DMS114 treated with DMSO at 0.1 percent for 48 hours (cell line): ENCODE data around the gene PDE4D.
"Not testable (repeated sequence)": the region's sequence is repeated elsewhere in the genome, so short reads cannot be mapped to it uniquely, and the experiment has no call there.

Experiments
- DNase-seq: peaks from one replicate; lab custom pipeline; 2025; ENCODE audit not compliant: unreplicated experiment; lab: John Stamatoyannopoulos, UW

PDE4D gene

GRCh38 chr5:59769832-59770231 is 123.7 kb downstream of the PDE4D start:
- DNase-seq, result no peak

- DNase-seq, result no peak
Measured at GRCh38 chr5:59769041-59769360, 124.5 kb downstream of the PDE4D start.

- DNase-seq, result peak; percentile 79
Measured at GRCh38 chr5:59768152-59769040, 125.1 kb downstream of the PDE4D start.

GRCh38 chr5:59767681-59768151 is 125.8 kb downstream of the PDE4D start:
- peak; percentile 66 for DNase-seq

- DNase-seq, result no peak
Measured at GRCh38 chr5:59767211-59767605, 126.3 kb downstream of the PDE4D start.

GRCh38 chr5:59766427-59767210 is 126.9 kb downstream of the PDE4D start:
- DNase-seq, result no peak

- no peak for DNase-seq
Measured at GRCh38 chr5:59765446-59765845, 128.1 kb downstream of the PDE4D start.

- no peak for DNase-seq
Measured at GRCh38 chr5:59764361-59764760, 129.2 kb downstream of the PDE4D start.

- DNase-seq, result no peak
Measured at GRCh38 chr5:59763541-59763940, 130.0 kb downstream of the PDE4D start.

GRCh38 chr5:59762232-59762631 is 131.3 kb downstream of the PDE4D start:
- DNase-seq, result not testable (repeated sequence)

GRCh38 chr5:59760785-59761348 is 132.7 kb downstream of the PDE4D start:
- DNase-seq, result no peak

GRCh38 chr5:59759600-59760351 is 133.8 kb downstream of the PDE4D start:
- no peak for DNase-seq

- no peak for DNase-seq
Measured at GRCh38 chr5:59758566-59758965, 135.0 kb downstream of the PDE4D start.

GRCh38 chr5:59757442-59757841 is 136.1 kb downstream of the PDE4D start:
- DNase-seq, result no peak

GRCh38 chr5:59756373-59757035 is 137.0 kb downstream of the PDE4D start:
- no peak for DNase-seq

- no peak for DNase-seq
Measured at GRCh38 chr5:59755476-59755875, 138.1 kb downstream of the PDE4D start.

GRCh38 chr5:59753599-59753998 is 139.9 kb downstream of the PDE4D start:
- no peak for DNase-seq

- DNase-seq, result no peak
Measured at GRCh38 chr5:59749782-59750520, 143.6 kb downstream of the PDE4D start.

GRCh38 chr5:59748036-59748663 is 145.4 kb downstream of the PDE4D start:
- not testable (repeated sequence) for DNase-seq
